Activated naive CD4-positive, alpha-beta T cell treated with anti-CD3 and anti-CD28 coated beads, Interleukin-2, amount 10 ng/mL, durations not matched to agents 5 hours and 36 hours (primary cell): ENCODE data around the gene MMP7. TPM values are rescaled to one million over a fixed set of nuclear protein-coding genes. Genes with fewer than 3 reads are reported as not detected.

ENCODE experiments used
- total RNA-seq, 2 experiments: library from RNA; stranded (reverse); gene quantifications; one replicate each; pipeline ENCODE4 v1.2.3, GENCODE V29; 2021

MMP7 gene
- not detected for total RNA-seq

GRCh38 chr11:102530558-102530957, at the start of gene MMP7:
Gene MMP7 (minus strand): TSS chr11:102530747. CDS start chr11:102530700, 47 bp downstream.

Other genes with a start within 250 kb of the MMP7 start
- gene BIRC3, start 213.3 kb downstream of the MMP7 start, total RNA-seq = 10 to 100 TPM; 33.9 to 35.2 TPM
- gene BIRC2, start 183.5 kb downstream of the MMP7 start, total RNA-seq = 10 to 100 TPM; 35.0 to 35.3 TPM
- gene TMEM123, start 78.0 kb downstream of the MMP7 start, total RNA-seq = 100 to 1,000 TPM; 466 to 505 TPM
- not detected for gene MMP20, start 94.6 kb upstream of the MMP7 start, total RNA-seq
- gene MMP27, start 175.0 kb upstream of the MMP7 start, total RNA-seq = not detected
- not detected for gene MMP8, start 194.2 kb upstream of the MMP7 start, total RNA-seq
- gene MMP10, start 249.9 kb upstream of the MMP7 start, total RNA-seq = under 1 TPM; 0.29 to 0.50 TPM